Spleen (tissue), 11 donors: ENCODE data around the gene OGFOD3. TPM values are rescaled to one million over a fixed set of nuclear protein-coding genes. Genes with fewer than 3 reads are reported as not detected.

Source experiments
- DNase-seq: peaks from one replicate; pipeline ENCODE4 v3.0.0-alpha.2; 2020
- H3K27ac ChIP-seq, 8 donors: fragments of 200-600 bp; sonication (generic) in 7 of 8; 1 replicate in 4 of 8; 2 replicates in 4 of 8; pipeline versions ENCODE4 v1.5.0 to v1.8.0; 2016 to 2021; ENCODE audit warnings: inconsistent platforms in 4 of 8, mild to moderate bottlenecking in 4 of 8, moderate library complexity in 1 of 8
- H3K27me3 ChIP-seq, 7 donors: fragments of 200-600 bp; sonication (generic) in 6 of 7; replicated peaks in 1 of 7; 1 replicate in 4 of 7; 2 replicates in 3 of 7; pipeline versions ENCODE4 v1.5.0 to v1.8.0; 2016 to 2021; ENCODE audit warnings: inconsistent platforms in 3 of 7, mild to moderate bottlenecking in 1 of 7
- H3K36me3 ChIP-seq, 6 donors: fragments of 200-600 bp; sonication (generic) in 5 of 6; 1 replicate in 4 of 6; 2 replicates in 2 of 6; pipeline versions ENCODE4 v1.5.0 to v1.8.0; 2016 to 2021; ENCODE audit warnings: inconsistent platforms in 2 of 6
- H3K4me1 ChIP-seq, 6 donors: fragments of 200-600 bp; sonication (generic) in 5 of 6; 1 replicate in 3 of 6; 2 replicates in 3 of 6; pipeline versions ENCODE4 v1.5.0 to v1.8.0; 2016 to 2021; ENCODE audit warnings: inconsistent platforms in 3 of 6
- H3K4me3 ChIP-seq, 8 donors: fragments of 200-600 bp; sonication (generic) in 7 of 8; 1 replicate in 4 of 8; 2 replicates in 4 of 8; pipeline versions ENCODE4 v1.5.0 to v1.8.0; 2016 to 2021; ENCODE audit warnings: inconsistent platforms in 4 of 8, mild to moderate bottlenecking in 4 of 8, moderate library complexity in 2 of 8
- H3K9me3 ChIP-seq, 8 donors: fragments of 200-600 bp; sonication (generic) in 7 of 8; 1 replicate in 4 of 8; 2 replicates in 4 of 8; pipeline versions ENCODE4 v1.5.0 to v1.8.0; 2016 to 2021; ENCODE audit warnings: inconsistent platforms in 4 of 8
- CTCF ChIP-seq, 11 experiments: fragments of 200-600 bp in 7 of 11; fragments of 450-650 bp in 4 of 11; sonication (generic) in 4 of 11; IDR thresholded peaks in 8 of 11; conservative IDR thresholded peaks in 3 of 11; 1 replicate in 7 of 11; 2 replicates in 4 of 11; pipeline versions ENCODE4 v1.4.0 to v1.8.0; 2016 to 2021; ENCODE audit warnings: antibody characterized with exemption in 11 of 11, inconsistent platforms in 4 of 11, mild to moderate bottlenecking in 1 of 11
- POLR2A ChIP-seq, 3 donors: fragments of 450-650 bp; IDR thresholded peaks; one replicate each; pipeline ENCODE4 v1.5.1; 2017; ENCODE audit warnings: antibody characterized with exemption in 3 of 3, mild to moderate bottlenecking in 1 of 3
- POLR2AphosphoS5 ChIP-seq, 3 donors: sonication (generic); formaldehyde crosslinking; IDR thresholded peaks; one replicate each; pipeline ENCODE4 v1.5.1; 2017; ENCODE audit warnings: antibody characterized with exemption in 3 of 3
- WGBS, 5 donors: extraction: QIAGEN DNeasy Blood & Tissue Kit in 3 of 5; methylation state at CpG; one replicate each; pipeline versions ENCODE4 v1.1.5 to v1.1.7; 2013 to 2018; 5-methylcytosine and 5-hydroxymethylcytosine counted together
- intact Hi-C: fragments of 100-400 bp; cut with DNase I; formaldehyde crosslinking; loops from one replicate; pipeline ENCODE4 v1.15.0; 2023; ENCODE audit warnings: low total_unique reads
- polyA plus RNA-seq, 3 donors: library from polyadenylated mRNA; stranded (reverse); fragments of 200-250 nt; gene quantifications; one replicate each; pipeline ENCODE4 v1.2.1, GENCODE V29; 2013
- total RNA-seq, 7 donors: library from RNA; depleted of rRNA in 3 of 7; stranded (reverse); fragments of >200 nt in 3 of 7; fragmentation: NEBNext Ultra II Directional in 4 of 7; extraction: Animal tissue kit (Norgen Biotek cat#: 25700) in 4 of 7; gene quantifications; one replicate each; pipeline versions ENCODE4 v1.1.0 to v1.2.1, GENCODE V29; 2016 to 2021
- donor health status: healthy with polysubstance abuse.
- donor health status: DM: no; HTN: no; CAD: no; lungs with moderate emphysema.
- donor health status: DM: no; HTN: no; CAD: no.
- donor health status: Bipolar disorder and iron deficiency.
- donor health status: healthy.
- donor health status: DM: no; HTN: no; CAD: no.
- donor health status: DM: yes; HTN: yes; CAD: no.

The OGFOD3 gene
- total and polyA plus RNA-seq, 10 donors = 10.3 to 28.1 (median 21.8) TPM

- Histone ChIP-seq H3K36me3 (peaks cover 0 to 53% (median 12%) of the 10 kb centered on the region in 6 donors), H3K4me1 (peaks cover 2 to 27% (median 5%) of the 10 kb centered on the region in 6 donors), H3K9me3 (peaks cover 0 to 6% (median 0%) of the 10 kb centered on the region in 8 donors), H3K4me3 (no peak overlapping the region), H3K27me3 (no peaks in the 10 kb centered on the region), H3K27ac (no peak overlapping the region)
- no peak for DNase-seq
- intact Hi-C loops = no loop called here
- TF ChIP-seq POLR2AphosphoS5 (IDR thresholded peaks at IDR 0.05) (no peak), CTCF (IDR thresholded peaks at IDR 0.05 in 8 of 11, conservative IDR thresholded peaks at IDR 0.05 in 3 of 11) (peak in 1 of 11 experiments; percentile 1)
- WGBS, 5 donors = 86 to 100% (median 94%) methylated on average over 2 of the region's 2 CpGs
Observed at GRCh38 chr17:82424863-82425159, 6.4 kb upstream of the OGFOD3 start.

- DNase-seq = no peak
- peaks cover 0 to 49% (median 12%) of the 10 kb centered on the region in 6 donors for H3K36me3 ChIP-seq
- no peaks in the 10 kb centered on the region for H3K27me3 ChIP-seq
- peaks cover 8 to 27% (median 11%) of the 10 kb centered on the region in 6 donors for H3K4me1 ChIP-seq
- H3K9me3 ChIP-seq = peaks cover 0 to 6% (median 0%) of the 10 kb centered on the region in 8 donors
- intact Hi-C loops = no loop called here
- H3K4me3 ChIP-seq = no peak overlapping the region
- no peak overlapping the region for H3K27ac ChIP-seq
- WGBS, 5 donors = 86 to 92% (median 88%) methylated on average over 25 of the region's 25 CpGs
- TF ChIP-seq POLR2AphosphoS5 (IDR thresholded peaks at IDR 0.05) (peak in 1 of 3 donors; percentile 26), CTCF (IDR thresholded peaks at IDR 0.05 in 8 of 11, conservative IDR thresholded peaks at IDR 0.05 in 3 of 11) (peak in 10 of 11 experiments; percentile 31 to 79 (median 62)), POLR2A (IDR thresholded peaks at IDR 0.05) (no peak)
Observed at GRCh38 chr17:82424001-82424862, 5.8 kb upstream of the OGFOD3 start.

- peak overlapping the region in 7 of 8 donors; percentile 60 to 97 (median 92) for H3K27ac ChIP-seq
- intact Hi-C loops = no loop called here
Observed at GRCh38 chr17:82419540-82419939, 1.2 kb upstream of the OGFOD3 start.

More at GRCh38 chr17:82419540-82419939, 1.2 kb upstream of the OGFOD3 start:
- TF ChIP-seq POLR2A (IDR thresholded peaks at IDR 0.05) (no peak), CTCF (IDR thresholded peaks at IDR 0.05 in 8 of 11, conservative IDR thresholded peaks at IDR 0.05 in 3 of 11) (no peak), POLR2AphosphoS5 (IDR thresholded peaks at IDR 0.05) (no peak)
- H3K27me3 ChIP-seq = no peaks in the 10 kb centered on the region
- WGBS, 5 donors = 35 to 48% (median 40%) methylated on average over 2 of the region's 2 CpGs
- DNase-seq = no peak
- peaks cover 0 to 6% (median 0%) of the 10 kb centered on the region in 8 donors for H3K9me3 ChIP-seq
- peaks cover 0 to 42% (median 10%) of the 10 kb centered on the region in 6 donors for H3K36me3 ChIP-seq
- H3K4me3 ChIP-seq = peak overlapping the region in 6 of 8 donors; percentile 14 to 93 (median 84)
- peaks cover 18 to 57% (median 35%) of the 10 kb centered on the region in 6 donors for H3K4me1 ChIP-seq
